Heart right ventricle (tissue), 16 donors: Measurements from ENCODE around the gene KIF3C. TPM values are rescaled to one million over a fixed set of nuclear protein-coding genes. Genes with fewer than 3 reads are reported as not detected.
A peak's percentile ranks its signal among the peaks of the same experiment; 100 is the strongest.

Source experiments
- ATAC-seq, 8 donors: fragments of 200-7000 bp; cut with Tn5 transposase; one replicate each; pipeline ENCODE4 v1.9.1; 2020; ENCODE audit warnings: mild to moderate bottlenecking in 8 of 8, moderate library complexity in 8 of 8, moderate number of reproducible peaks in 1 of 8
- DNase-seq, 2 donors: peaks; one replicate each; pipeline ENCODE4 v3.0.0-alpha.2; 2020
- H3K27ac ChIP-seq, 10 donors: fragments of 200-600 bp; sonication (generic) in 2 of 10; one replicate each; pipeline versions ENCODE4 v1.5.0 to v1.8.0; 2020 to 2022; ENCODE audit warnings: mild to moderate bottlenecking in 3 of 10
- H3K27me3 ChIP-seq, 7 donors: fragments of 200-600 bp; one replicate each; pipeline ENCODE4 v1.8.0; 2021 to 2022; ENCODE audit warnings: mild to moderate bottlenecking in 2 of 7
- H3K36me3 ChIP-seq, 9 donors: fragments of 200-600 bp; sonication (generic) in 1 of 9; one replicate each; pipeline versions ENCODE4 v1.5.0 to v1.8.0; 2020 to 2022; ENCODE audit warnings: mild to moderate bottlenecking in 2 of 9
- H3K4me1 ChIP-seq, 9 donors: fragments of 200-600 bp; sonication (generic) in 1 of 9; one replicate each; pipeline versions ENCODE4 v1.5.0 to v1.8.0; 2020 to 2022; ENCODE audit warnings: mild to moderate bottlenecking in 4 of 9
- H3K4me3 ChIP-seq, 10 donors: fragments of 200-600 bp; sonication (generic) in 2 of 10; one replicate each; pipeline versions ENCODE4 v1.5.0 to v1.8.0; 2020 to 2022; ENCODE audit warnings: mild to moderate bottlenecking in 7 of 10, moderate library complexity in 2 of 10
- H3K9me3 ChIP-seq, 11 donors: fragments of 200-600 bp in 10 of 11; sonication (generic) in 2 of 11; one replicate each; pipeline versions ENCODE4 v1.5.0 to v1.8.0; 2013 to 2022; ENCODE audit warnings: mild to moderate bottlenecking in 2 of 11, control low read depth in 1 of 11, moderate library complexity in 1 of 11
- CTCF ChIP-seq, 9 donors: fragments of 200-600 bp; sonication (generic) in 2 of 9; IDR thresholded peaks; one replicate each; pipeline versions ENCODE4 v1.5.0 to v1.8.0; 2021 to 2022; ENCODE audit warnings: antibody characterized with exemption in 9 of 9, mild to moderate bottlenecking in 5 of 9, moderate library complexity in 1 of 9
- WGBS, 2 donors: extraction: QIAGEN DNeasy Blood & Tissue Kit; methylation state at CpG; one replicate each; pipeline ENCODE4 v1.1.7; 2013; ENCODE audit warnings: inconsistent platforms in 1 of 2; 5-methylcytosine and 5-hydroxymethylcytosine counted together
- intact Hi-C, 10 donors: fragments of 100-400 bp; cut with DNase I; formaldehyde crosslinking; loops; one replicate each; pipeline versions ENCODE4 v1.11.1 to v1.14.2; 2022
- polyA plus RNA-seq, 2 donors: library from polyadenylated mRNA; stranded (reverse); fragments of 200-250 nt; gene quantifications; one replicate each; pipeline ENCODE4 v1.2.3, GENCODE V29; 2013
- total RNA-seq, 10 donors: library from RNA; stranded (reverse); fragmentation: NEBNext Ultra II Directional in 3 of 10; extraction: Animal tissue kit (Norgen Biotek cat#: 25700) in 3 of 10; gene quantifications; one replicate each; pipeline versions ENCODE4 v1.2.1 to v1.2.4, GENCODE V29; 2021 to 2023
- donor health status: Arrhythmogenic right ventricular cardiomyopathy.
- donor health status: ischemic (EF 13 %, LVEDD 7.1; RV severe dilation, severe dysfunction).
- donor health status: healthy with polysubstance abuse.
- donor health status: DM: no; HTN: yes; CAD: no.
- donor health status: DM: no; HTN: no; CAD: no.
- donor health status: ischemic (EF 25% LVEDD 6.9; RV normal size, moderate dysfunction).
- donor health status: ischemic (EF 25% LVEDD 5.7; RV mildly dilated, moderate dysfunction).
- donor health status: healthy.
- donor health status: DM: yes; HTN: yes; CAD: no.
- donor health status: Ischemic cardiomyopathy.
- donor health status: ischemic (EF 35%, LVEDD 5.7; RV mildly dilated, moderate dysfunction).
- donor health status: nonischemic (EF 11% LVEDD 7.7; RV severe dilation, severe dysfunction).
- donor health status: DM: yes; HTN: yes; CAD: no.
- donor health status: PGD.
- donor health status: ischemic (EF 29% LVEDD 5.4; RV normal size, mild dysfunction).
- donor health status: nonischemic (EF 23%, LVEDD 6.1; RV moderate dilation, normal function).

KIF3C gene
- total and polyA plus RNA-seq, 12 donors: 1.1 to 4.2 (median 2.4) TPM

- ATAC-seq: peak in 2 of 8 donors; percentile 29 to 45
- TF ChIP-seq CTCF (IDR thresholded peaks at IDR 0.05): no peak
Measured at GRCh38 chr2:25894135-25894830, 88.0 kb downstream of the KIF3C start.

GRCh38 chr2:25891672-25892071, 90.6 kb downstream of the KIF3C start:
- no peak overlapping the region for H3K4me3 ChIP-seq
- H3K27me3 ChIP-seq: no peaks in the 10 kb centered on the region
- no peaks in the 10 kb centered on the region for H3K36me3 ChIP-seq
- intact Hi-C loops: no loop called here
- 87 to 88% methylated on average over 5 of the region's 5 CpGs for WGBS, 2 donors
- no peak for DNase-seq
- H3K27ac ChIP-seq: no peak overlapping the region
- H3K4me1 ChIP-seq: no peaks in the 10 kb centered on the region
- H3K9me3 ChIP-seq: no peaks in the 10 kb centered on the region
- ATAC-seq: no peak
- TF ChIP-seq CTCF (IDR thresholded peaks at IDR 0.05): no peak

More at GRCh38 chr2:25894135-25894830, 88.0 kb downstream of the KIF3C start:
- Histone ChIP-seq H3K36me3 (no peaks in the 10 kb centered on the region), H3K27me3 (no peaks in the 10 kb centered on the region), H3K4me1 (no peaks in the 10 kb centered on the region), H3K27ac (no peak overlapping the region), H3K4me3 (no peak overlapping the region), H3K9me3 (no peaks in the 10 kb centered on the region)
- intact Hi-C loops: no loop called here
- DNase-seq: peak; percentile 27 to 28
- 70 to 73% methylated on average over 8 of the region's 8 CpGs for WGBS, 2 donors

- no peak for TF ChIP-seq CTCF (IDR thresholded peaks at IDR 0.05)
- Histone ChIP-seq H3K4me1 (no peaks in the 10 kb centered on the region), H3K27ac (no peak overlapping the region), H3K4me3 (no peak overlapping the region), H3K36me3 (no peaks in the 10 kb centered on the region), H3K27me3 (peaks cover 0 to 17% (median 8%) of the 10 kb centered on the region in 7 donors), H3K9me3 (no peaks in the 10 kb centered on the region)
- WGBS, 2 donors: 87 to 92% methylated on average over 5 of the region's 5 CpGs
- intact Hi-C loops: no loop called here
- no peak for ATAC-seq
- DNase-seq: no peak
Measured at GRCh38 chr2:25887624-25888242, 94.6 kb downstream of the KIF3C start.

- WGBS, 2 donors: 88 to 90% methylated on average over 2 of the region's 2 CpGs
Measured at GRCh38 chr2:25885933-25886332, 96.4 kb downstream of the KIF3C start.

More at GRCh38 chr2:25885933-25886332, 96.4 kb downstream of the KIF3C start:
- DNase-seq (no peak), ATAC-seq (no peak)
- Histone ChIP-seq H3K27ac (no peak overlapping the region), H3K4me3 (no peak overlapping the region), H3K9me3 (no peaks in the 10 kb centered on the region), H3K36me3 (no peaks in the 10 kb centered on the region), H3K27me3 (peaks cover 0 to 23% (median 14%) of the 10 kb centered on the region in 7 donors), H3K4me1 (no peaks in the 10 kb centered on the region)
- intact Hi-C loops: no loop called here
- TF ChIP-seq CTCF (IDR thresholded peaks at IDR 0.05): no peak
